OCI-LY7 (cell line): ENCODE data around the gene KIF3A. TPM values are rescaled to one million over a fixed set of nuclear protein-coding genes. Genes with fewer than 3 reads are reported as not detected.

Experiments used
- BruUV-seq: library from RNA; stranded (reverse); fragments of 400-500 nt; replicated peaks from 2 replicates; lab custom pipeline; 2021; lab: Mats Ljungman, UMichigan
- CTCF ChIA-PET: fragments of 300-600 bp; sonication (Branson Sonifier 250); formaldehyde crosslinking; loops from one replicate; lab custom pipeline; 2022; ENCODE audit warnings: antibody characterized with exemption; ENCODE audit not compliant: unreplicated experiment; lab: Charles Lee
- POLR2A ChIA-PET: fragments of 300-600 bp; sonication (Branson Sonifier 250); formaldehyde crosslinking; loops from one replicate; lab custom pipeline; 2022; ENCODE audit warnings: antibody characterized with exemption; lab: Charles Lee
- DNase-seq: peaks from one replicate; pipeline ENCODE4 v3.0.0-alpha.2; 2015; ENCODE audit warnings: low spot score
- H2AFZ ChIP-seq: fragments of 200-600 bp; sonication (generic), shearing (Covaris generic); 2 replicates; pipeline ENCODE4 v1.6.1; 2014; ENCODE audit warnings: mild to moderate bottlenecking, antibody characterized with exemption, low read length, moderate library complexity
- H3K27ac ChIP-seq: fragments of 200-600 bp; sonication (generic); 2 replicates; pipeline ENCODE4 v1.5.1; 2014; ENCODE audit warnings: mixed run types, low read depth, mild to moderate bottlenecking, moderate library complexity, low read length, inconsistent platforms; ENCODE audit not compliant: poor library complexity, severe bottlenecking
- H3K36me3 ChIP-seq: fragments of 200-600 bp; sonication (generic); 2 replicates; pipeline ENCODE4 v1.6.1; 2014; ENCODE audit warnings: mild to moderate bottlenecking, antibody characterized with exemption, low read length, moderate library complexity, mixed read lengths; ENCODE audit not compliant: insufficient read depth
- H3K4me1 ChIP-seq: fragments of 200-600 bp; sonication (generic); 2 replicates; pipeline ENCODE4 v1.5.1; 2014; ENCODE audit warnings: mild to moderate bottlenecking, low read length; ENCODE audit not compliant: insufficient read depth, poor library complexity, severe bottlenecking
- H3K4me2 ChIP-seq: fragments of 200-600 bp; sonication (generic); 2 replicates; pipeline ENCODE4 v1.6.1; 2014; ENCODE audit warnings: mild to moderate bottlenecking, low read length
- H3K4me3 ChIP-seq: fragments of 200-600 bp; sonication (generic); 2 replicates; pipeline ENCODE4 v1.5.1; 2014; ENCODE audit warnings: mild to moderate bottlenecking, low read depth, low read length; ENCODE audit not compliant: poor library complexity, severe bottlenecking
- H3K79me2 ChIP-seq: fragments of 200-600 bp; sonication (generic); 2 replicates; pipeline ENCODE4 v1.6.1; 2016; ENCODE audit warnings: low read depth, mild to moderate bottlenecking, low read length, moderate library complexity, mixed read lengths; ENCODE audit not compliant: insufficient read depth
- H3K9me2 ChIP-seq: fragments of 200-600 bp; sonication (generic); 2 replicates; pipeline ENCODE4 v1.6.1; 2016; ENCODE audit warnings: mild to moderate bottlenecking, low read length, mixed read lengths; ENCODE audit not compliant: insufficient read depth
- H3K9me3 ChIP-seq: fragments of 200-600 bp; sonication (generic); 2 replicates; pipeline ENCODE4 v1.6.1; 2014; ENCODE audit warnings: mild to moderate bottlenecking, mixed run types, low read length, mixed read lengths
- H4K20me1 ChIP-seq: fragments of 200-600 bp; sonication (generic); 2 replicates; pipeline ENCODE4 v1.6.1; 2014; ENCODE audit warnings: mild to moderate bottlenecking, antibody characterized with exemption, low read length, moderate library complexity, mixed read lengths; ENCODE audit not compliant: insufficient read depth
- EZH2phosphoT487 ChIP-seq: fragments of 200-600 bp; sonication (generic); IDR thresholded peaks from 2 replicates; pipeline ENCODE4 v1.6.1; 2018; ENCODE audit warnings: low read depth, borderline replicate concordance, mild to moderate bottlenecking, mixed run types, antibody characterized with exemption, low read length, moderate library complexity, mixed read lengths
- intact Hi-C: fragments of 100-400 bp; cut with micrococcal nuclease; formaldehyde crosslinking; loops from one replicate; pipeline ENCODE4 v1.10.0; 2022; ENCODE audit not compliant: unreplicated experiment
- total RNA-seq, 2 experiments: library from RNA; depleted of rRNA in 1 of 2; stranded (reverse); fragments of >200 nt in 1 of 2; shearing (Covaris generic) in 1 of 2; gene quantifications; 2 replicates each; pipeline ENCODE4 v1.2.3, GENCODE V29; 2014 to 2022
- TF ChIP-seq, protein P1 (sequence below): fragments of 200-600 bp; sonication (generic); conservative IDR thresholded peaks from 2 replicates; pipeline ENCODE4 v1.5.1; 2014; ENCODE audit warnings: mild to moderate bottlenecking, antibody characterized with exemption, low read length, moderate library complexity, mixed read lengths

Gene KIF3A
- total RNA-seq, 2 experiments from 2014 or later = 6.7 to 14.2 TPM

DNA sequence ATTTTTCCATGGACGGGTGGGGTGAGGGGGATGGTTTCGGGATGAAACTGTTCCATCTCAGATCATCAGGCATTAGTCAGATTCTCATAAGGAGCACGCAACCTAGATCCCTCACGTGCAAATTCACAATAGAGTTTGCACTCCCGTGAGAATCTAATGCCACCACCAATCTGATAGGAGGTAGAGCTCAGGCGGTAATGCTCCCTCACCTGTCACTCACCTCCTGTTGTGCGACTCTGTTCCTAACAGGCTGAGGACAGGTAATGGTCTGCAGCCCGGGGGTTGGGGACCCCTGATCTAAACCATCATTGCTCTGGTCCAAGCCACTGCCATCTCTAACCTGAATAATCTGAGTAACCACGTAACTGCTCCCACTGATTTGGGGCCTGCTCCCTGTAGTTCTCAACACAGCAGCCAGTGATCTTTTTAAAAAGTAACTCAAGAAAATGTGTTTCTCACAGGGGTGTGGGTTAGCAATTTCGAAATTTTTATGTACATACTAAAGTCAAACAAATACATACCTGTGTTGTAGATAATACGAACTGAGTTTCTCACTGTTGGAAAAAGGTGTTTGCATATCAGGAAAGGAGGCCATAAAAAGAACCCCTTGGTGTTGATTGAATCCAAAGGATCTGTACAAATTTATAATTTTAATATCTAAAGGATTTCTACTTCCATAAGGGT is 90.6 kb downstream of the KIF3A start:
- H3K9me2 ChIP-seq = no peaks in the 10 kb centered on the region
- no peaks in the 10 kb centered on the region for H3K4me1 ChIP-seq
- H3K79me2 ChIP-seq = no peaks in the 10 kb centered on the region
- H3K9me3 ChIP-seq = peaks cover 4% of the 10 kb centered on the region; the same call in 1 of the 2 replicates
- BruUV-seq = no TSS peak
- no peak overlapping the region for H3K27ac ChIP-seq
- no peaks in the 10 kb centered on the region for H4K20me1 ChIP-seq
- TF ChIP-seq, protein P1, sequence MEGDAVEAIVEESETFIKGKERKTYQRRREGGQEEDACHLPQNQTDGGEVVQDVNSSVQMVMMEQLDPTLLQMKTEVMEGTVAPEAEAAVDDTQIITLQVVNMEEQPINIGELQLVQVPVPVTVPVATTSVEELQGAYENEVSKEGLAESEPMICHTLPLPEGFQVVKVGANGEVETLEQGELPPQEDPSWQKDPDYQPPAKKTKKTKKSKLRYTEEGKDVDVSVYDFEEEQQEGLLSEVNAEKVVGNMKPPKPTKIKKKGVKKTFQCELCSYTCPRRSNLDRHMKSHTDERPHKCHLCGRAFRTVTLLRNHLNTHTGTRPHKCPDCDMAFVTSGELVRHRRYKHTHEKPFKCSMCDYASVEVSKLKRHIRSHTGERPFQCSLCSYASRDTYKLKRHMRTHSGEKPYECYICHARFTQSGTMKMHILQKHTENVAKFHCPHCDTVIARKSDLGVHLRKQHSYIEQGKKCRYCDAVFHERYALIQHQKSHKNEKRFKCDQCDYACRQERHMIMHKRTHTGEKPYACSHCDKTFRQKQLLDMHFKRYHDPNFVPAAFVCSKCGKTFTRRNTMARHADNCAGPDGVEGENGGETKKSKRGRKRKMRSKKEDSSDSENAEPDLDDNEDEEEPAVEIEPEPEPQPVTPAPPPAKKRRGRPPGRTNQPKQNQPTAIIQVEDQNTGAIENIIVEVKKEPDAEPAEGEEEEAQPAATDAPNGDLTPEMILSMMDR = no peak
- no peak for TF ChIP-seq EZH2phosphoT487
- intact Hi-C loops = no loop called here
- DNase-seq = no peak
- CTCF ChIA-PET = no interaction called here
- POLR2A ChIA-PET = interaction anchor here (0.7 kb wide), 1 partner anchor 12 kb away, joined by 3 read pairs; no protein-coding TSS in a partner anchor
- no peak overlapping the region for H3K4me3 ChIP-seq
- no peak overlapping the region for H2AFZ ChIP-seq
- no peak overlapping the region for H3K4me2 ChIP-seq
- peaks cover 29% of the 10 kb centered on the region; the same call in 1 of the 2 replicates for H3K36me3 ChIP-seq

DNA sequence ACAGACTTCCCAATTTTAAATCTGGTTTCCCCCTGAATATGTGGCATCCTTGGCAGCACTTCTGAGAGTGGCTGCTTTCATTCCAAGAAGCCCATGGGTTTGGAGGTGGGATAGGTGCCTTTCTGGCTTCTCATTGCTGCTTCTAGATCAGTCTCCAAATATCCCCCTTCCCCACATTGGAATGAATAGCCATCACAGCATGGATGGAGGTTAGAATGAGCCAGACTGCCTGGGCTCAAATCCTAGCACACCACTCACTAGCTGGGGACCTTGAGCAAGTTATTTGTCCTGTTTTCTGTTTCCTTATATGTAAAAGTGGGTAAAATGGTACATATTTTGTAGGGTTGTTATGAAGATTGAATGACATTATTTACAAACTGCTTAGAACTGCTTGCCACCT is 93.2 kb downstream of the KIF3A start:
- H3K4me1 ChIP-seq = no peaks in the 10 kb centered on the region
- intact Hi-C loops = no loop called here
- H3K79me2 ChIP-seq = no peaks in the 10 kb centered on the region

More for the DNA sequence above, 93.2 kb downstream of the KIF3A start:
- ChIA-PET POLR2A (interaction anchor here (0.5 kb wide), 1 partner anchor 542 kb away, joined by 5 read pairs; no protein-coding TSS in a partner anchor), CTCF (no interaction called here)
- TF ChIP-seq EZH2phosphoT487 = no peak
- TF ChIP-seq, protein P1 = no peak
- no peak for DNase-seq
- Histone ChIP-seq H3K9me3 (peaks cover 4% of the 10 kb centered on the region; the same call in 1 of the 2 replicates), H3K4me2 (no peak overlapping the region), H3K36me3 (peaks cover 54% of the 10 kb centered on the region), H4K20me1 (no peaks in the 10 kb centered on the region), H2AFZ (no peak overlapping the region), H3K4me3 (no peak overlapping the region), H3K27ac (no peak overlapping the region), H3K9me2 (no peaks in the 10 kb centered on the region)
- no TSS peak for BruUV-seq

Other genes starting within 250 kb of the KIF3A start
- 25.9 and 39.4 TPM in 2 replicates for gene IRF1, start 246.8 kb downstream of the KIF3A start, total RNA-seq (2014; rRNA removed; shearing (Covaris generic))
- gene IRF1, start 246.8 kb downstream of the KIF3A start, total RNA-seq (2022) = 24.8 and 32.3 TPM in 2 replicates
- gene IL5, start 194.0 kb downstream of the KIF3A start, total RNA-seq (2014; rRNA removed; shearing (Covaris generic)) = not detected in 2 replicates
- not detected in 2 replicates for gene IL5, start 194.0 kb downstream of the KIF3A start, total RNA-seq (2022)
- gene RAD50, start 180.6 kb downstream of the KIF3A start, total RNA-seq (2014; rRNA removed; shearing (Covaris generic)) = 24.0 and 34.1 TPM in 2 replicates
- 59.8 and 70.0 TPM in 2 replicates for gene RAD50, start 180.6 kb downstream of the KIF3A start, total RNA-seq (2022)
- gene IL13, start 79.4 kb downstream of the KIF3A start, total RNA-seq (2014; rRNA removed; shearing (Covaris generic)) = not detected in 2 replicates
- gene IL13, start 79.4 kb downstream of the KIF3A start, total RNA-seq (2022) = not detected in 2 replicates
- gene IL4, start 63.6 kb downstream of the KIF3A start, total RNA-seq (2014; rRNA removed; shearing (Covaris generic)) = not detected in 2 replicates
- not detected in 2 replicates for gene IL4, start 63.6 kb downstream of the KIF3A start, total RNA-seq (2022)
- not detected in 2 replicates for gene CCNI2, start 9.9 kb upstream of the KIF3A start, total RNA-seq (2014; rRNA removed; shearing (Covaris generic))
- gene CCNI2, start 9.9 kb upstream of the KIF3A start, total RNA-seq (2022) = not detected in 2 replicates
- gene SEPTIN8, start 39.7 kb upstream of the KIF3A start, total RNA-seq (2014; rRNA removed; shearing (Covaris generic)) = 10.6 and 11.8 TPM in 2 replicates
- gene SEPTIN8, start 39.7 kb upstream of the KIF3A start, total RNA-seq (2022) = 12.8 and 15.5 TPM in 2 replicates
- not detected in 2 replicates for gene SOWAHA, start 75.8 kb upstream of the KIF3A start, total RNA-seq (2014; rRNA removed; shearing (Covaris generic))
- gene SOWAHA, start 75.8 kb upstream of the KIF3A start, total RNA-seq (2022) = not detected in 2 replicates
- 0.36 and 0.60 TPM in 2 replicates for gene SHROOM1, start 93.1 kb upstream of the KIF3A start, total RNA-seq (2014; rRNA removed; shearing (Covaris generic))
- 1.8 and 2.4 TPM in 2 replicates for gene SHROOM1, start 93.1 kb upstream of the KIF3A start, total RNA-seq (2022)
- gene GDF9, start 128.9 kb upstream of the KIF3A start, total RNA-seq (2014; rRNA removed; shearing (Covaris generic)) = 0.44 and 0.66 TPM in 2 replicates
- gene GDF9, start 128.9 kb upstream of the KIF3A start, total RNA-seq (2022) = 1.7 and 2.2 TPM in 2 replicates
- 140 and 158 TPM in 2 replicates for gene UQCRQ, start 129.1 kb upstream of the KIF3A start, total RNA-seq (2014; rRNA removed; shearing (Covaris generic))
- gene UQCRQ, start 129.1 kb upstream of the KIF3A start, total RNA-seq (2022) = 274 and 310 TPM in 2 replicates
- 4.4 TPM in 2 replicates for gene LEAP2, start 136.1 kb upstream of the KIF3A start, total RNA-seq (2014; rRNA removed; shearing (Covaris generic))
- 5.4 and 5.6 TPM in 2 replicates for gene LEAP2, start 136.1 kb upstream of the KIF3A start, total RNA-seq (2022)
- gene AFF4, start 226.1 kb upstream of the KIF3A start, total RNA-seq (2014; rRNA removed; shearing (Covaris generic)) = 19.6 and 21.6 TPM in 2 replicates
- 42.4 and 45.7 TPM in 2 replicates for gene AFF4, start 226.1 kb upstream of the KIF3A start, total RNA-seq (2022)